Central memory CD8-positive, alpha-beta T cell (primary cell): ENCODE data around the gene MYH6.

Experiments used
- ATAC-seq: fragments of 150-1000 bp; cut with Tn5 transposase; replicated peaks from 2 replicates; pipeline ENCODE4 v1.10.0; 2022; ENCODE audit warnings: mild to moderate bottlenecking, moderate FRiP score, moderate number of reproducible peaks; ENCODE audit not compliant: poor library complexity, severe bottlenecking; ENCODE audit errors: extremely low read depth
- DNase-seq, 2 donors: peaks; one replicate each; pipeline ENCODE4 v3.0.0; 2021; ENCODE audit warnings: low spot score in 2 of 2
- H3K27ac Mint-ChIP-seq: one replicate; pipeline ENCODE4 v1.8.0; 2022; ENCODE audit warnings: low read depth, mild to moderate bottlenecking, moderate library complexity, mixed read lengths
- H3K27me3 Mint-ChIP-seq: one replicate; pipeline ENCODE4 v1.8.0; 2022; ENCODE audit warnings: mixed read lengths
- H3K36me3 Mint-ChIP-seq: one replicate; pipeline ENCODE4 v1.8.0; 2022; ENCODE audit warnings: mild to moderate bottlenecking, moderate library complexity, mixed read lengths; ENCODE audit not compliant: insufficient read depth
- H3K4me1 Mint-ChIP-seq: one replicate; pipeline ENCODE4 v1.8.0; 2022; ENCODE audit warnings: mixed read lengths
- H3K4me3 Mint-ChIP-seq: one replicate; pipeline ENCODE4 v1.8.0; 2022; ENCODE audit warnings: mild to moderate bottlenecking, moderate library complexity, mixed read lengths
- H3K9me3 Mint-ChIP-seq: one replicate; pipeline ENCODE4 v1.8.0; 2022; ENCODE audit warnings: mixed read lengths

MYH6 gene

DNA sequence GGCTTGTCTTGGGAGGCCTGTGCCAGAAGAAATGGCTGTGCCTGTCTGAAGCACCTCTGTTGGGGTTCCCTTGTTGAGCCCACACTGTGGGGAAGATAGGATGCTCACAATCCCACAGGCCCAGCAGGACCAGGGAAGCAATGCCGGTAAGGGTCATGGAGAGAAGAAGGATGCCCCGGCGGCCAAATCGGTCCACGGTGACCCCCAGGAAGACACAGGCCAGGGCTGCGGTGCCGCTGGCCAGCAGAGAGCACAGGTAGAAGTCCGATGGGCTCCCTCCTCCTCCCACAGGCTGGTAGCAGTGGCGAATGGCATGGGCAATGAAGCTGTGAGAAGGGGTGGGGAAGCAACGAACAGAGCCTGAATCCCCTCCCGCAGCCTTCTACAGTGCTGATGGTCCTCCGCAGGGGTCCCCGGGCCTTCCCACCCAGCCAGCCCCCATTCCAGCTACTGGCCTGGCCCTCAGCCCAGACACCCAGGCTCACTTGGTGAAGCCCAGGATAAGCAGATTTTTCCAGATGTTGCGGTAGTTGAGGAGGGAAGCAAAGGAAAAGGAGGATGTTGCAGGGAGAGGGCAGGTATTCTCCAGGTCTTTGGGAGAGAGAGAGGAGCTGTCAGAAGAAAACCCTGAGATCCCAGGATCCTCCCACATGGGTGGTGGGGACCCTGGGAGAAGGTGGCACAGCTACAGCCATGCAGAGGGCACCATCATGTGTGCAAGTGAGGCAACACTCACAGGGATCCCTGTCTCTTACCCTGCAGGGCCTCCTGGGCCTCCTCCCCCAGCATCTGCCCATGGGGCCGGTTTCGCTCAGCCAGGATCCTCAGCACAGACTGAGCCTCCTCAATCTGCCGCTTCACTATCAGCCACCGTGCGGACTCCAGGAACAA, 60.4 kb downstream of the MYH6 start:
- H3K9me3 Mint-ChIP-seq = no peaks in the 10 kb centered on the region
- DNase-seq (no peak), ATAC-seq (no peak)
- peaks cover 2% of the 10 kb centered on the region for H3K36me3 Mint-ChIP-seq
- H3K27ac Mint-ChIP-seq = no peak overlapping the region
- no peaks in the 10 kb centered on the region for H3K4me1 Mint-ChIP-seq
- peaks cover 60% of the 10 kb centered on the region for H3K27me3 Mint-ChIP-seq
- H3K4me3 Mint-ChIP-seq = no peak overlapping the region

DNA sequence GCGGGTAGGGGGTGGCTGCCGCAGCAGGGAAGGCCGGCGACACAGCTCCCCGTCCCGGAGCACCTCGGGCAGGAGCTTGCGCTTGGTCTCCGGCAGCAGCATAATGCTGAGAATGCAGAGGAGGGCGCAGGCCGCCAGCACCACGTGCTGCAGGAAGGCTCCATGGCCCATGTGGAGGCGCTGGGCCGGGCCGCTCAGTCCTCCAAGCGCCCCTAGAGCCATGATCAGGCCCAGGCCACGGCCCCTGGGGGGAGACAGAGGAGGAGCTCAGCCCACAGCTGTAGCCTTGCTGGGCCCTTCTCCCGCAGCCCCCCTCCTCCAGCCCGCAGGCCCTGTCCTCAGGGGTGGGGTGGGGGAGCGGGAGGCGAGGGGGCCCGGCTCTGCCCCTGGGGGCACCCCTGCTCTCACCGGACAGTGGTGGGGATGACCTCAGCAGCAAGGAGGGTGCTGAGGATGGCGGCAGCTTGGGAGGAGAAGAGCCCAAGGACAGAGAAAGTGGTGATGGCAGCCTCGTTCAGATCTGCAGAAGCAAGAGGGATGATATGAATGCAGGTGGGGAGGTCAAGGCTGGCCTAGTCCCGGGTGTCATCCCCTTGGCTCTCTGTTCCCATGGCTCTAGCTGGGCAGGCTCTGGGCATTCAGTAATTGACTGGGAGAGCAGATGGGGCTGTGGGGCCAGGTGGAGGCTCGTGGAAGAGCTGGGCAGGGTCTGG, 61.2 kb downstream of the MYH6 start:
- Mint-ChIP-seq H3K36me3 (peaks cover 2% of the 10 kb centered on the region), H3K4me3 (no peak overlapping the region), H3K27ac (no peak overlapping the region), H3K4me1 (no peaks in the 10 kb centered on the region), H3K9me3 (no peaks in the 10 kb centered on the region), H3K27me3 (peaks cover 67% of the 10 kb centered on the region)
- DNase-seq (no peak), ATAC-seq (no peak)

DNA sequence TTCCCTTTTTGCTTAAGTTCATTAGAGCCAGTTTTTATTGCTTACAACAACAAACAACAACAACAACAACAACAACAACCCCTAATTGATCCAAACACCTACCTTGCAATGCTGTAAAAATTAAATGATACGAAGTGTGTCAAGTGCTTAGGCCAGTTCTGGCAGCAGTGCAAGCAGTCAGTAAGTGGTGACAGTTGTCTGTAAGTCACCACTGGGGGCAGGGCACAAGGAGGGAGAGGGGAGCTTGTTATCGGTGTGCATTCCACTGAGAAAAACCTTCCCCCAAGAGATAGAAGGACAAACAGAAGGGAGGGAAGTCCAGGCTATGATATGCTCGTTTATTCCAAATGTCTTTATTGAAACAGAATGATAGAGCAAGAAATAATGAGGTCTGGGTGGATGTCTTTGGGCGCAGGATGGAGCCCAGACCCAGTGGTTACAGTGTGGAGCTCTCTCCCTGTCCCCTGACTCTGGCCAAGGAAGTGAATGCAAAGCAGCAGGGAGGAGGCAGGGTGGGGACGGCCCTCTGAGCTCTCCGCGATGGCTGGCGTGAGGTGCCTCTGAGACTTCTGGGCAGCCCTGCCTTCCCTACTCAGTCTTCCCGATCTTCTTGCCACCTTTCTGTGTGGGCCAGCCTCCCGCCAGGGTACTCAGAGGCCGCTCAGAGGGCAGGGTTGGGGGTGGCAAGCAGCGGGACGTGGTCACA, 61.9 kb downstream of the MYH6 start:
- H3K4me1 Mint-ChIP-seq = no peaks in the 10 kb centered on the region
- ATAC-seq (no peak), DNase-seq (no peak)
- H3K27me3 Mint-ChIP-seq = peaks cover 63% of the 10 kb centered on the region
- no peaks in the 10 kb centered on the region for H3K9me3 Mint-ChIP-seq
- no peak overlapping the region for H3K27ac Mint-ChIP-seq
- H3K36me3 Mint-ChIP-seq = peaks cover 2% of the 10 kb centered on the region
- no peak overlapping the region for H3K4me3 Mint-ChIP-seq

DNA sequence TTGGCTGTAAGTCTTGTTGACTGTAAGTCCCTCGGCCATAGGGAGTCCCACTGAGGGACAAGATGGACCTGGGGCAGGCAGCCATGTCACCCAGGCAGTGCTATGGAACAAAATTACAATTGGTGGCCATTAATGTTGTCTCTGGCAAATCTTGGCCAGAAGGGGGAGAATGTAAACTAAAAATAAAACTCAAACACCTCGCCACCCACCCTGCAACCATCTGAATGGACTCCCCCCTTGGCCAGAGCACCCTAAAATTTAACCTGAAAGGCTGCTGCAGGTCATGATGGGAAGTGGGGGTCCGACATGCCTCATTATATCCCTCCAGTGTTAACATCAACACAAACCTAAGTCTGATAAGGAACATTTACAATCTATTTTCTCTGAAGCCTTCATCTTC, 63.6 kb downstream of the MYH6 start:
- H3K4me3 Mint-ChIP-seq = no peak overlapping the region
- H3K4me1 Mint-ChIP-seq = no peaks in the 10 kb centered on the region
- no peaks in the 10 kb centered on the region for H3K9me3 Mint-ChIP-seq
- H3K36me3 Mint-ChIP-seq = peaks cover 2% of the 10 kb centered on the region
- H3K27ac Mint-ChIP-seq = no peak overlapping the region
- peaks cover 51% of the 10 kb centered on the region for H3K27me3 Mint-ChIP-seq
- ATAC-seq (no peak), DNase-seq (no peak)

DNA sequence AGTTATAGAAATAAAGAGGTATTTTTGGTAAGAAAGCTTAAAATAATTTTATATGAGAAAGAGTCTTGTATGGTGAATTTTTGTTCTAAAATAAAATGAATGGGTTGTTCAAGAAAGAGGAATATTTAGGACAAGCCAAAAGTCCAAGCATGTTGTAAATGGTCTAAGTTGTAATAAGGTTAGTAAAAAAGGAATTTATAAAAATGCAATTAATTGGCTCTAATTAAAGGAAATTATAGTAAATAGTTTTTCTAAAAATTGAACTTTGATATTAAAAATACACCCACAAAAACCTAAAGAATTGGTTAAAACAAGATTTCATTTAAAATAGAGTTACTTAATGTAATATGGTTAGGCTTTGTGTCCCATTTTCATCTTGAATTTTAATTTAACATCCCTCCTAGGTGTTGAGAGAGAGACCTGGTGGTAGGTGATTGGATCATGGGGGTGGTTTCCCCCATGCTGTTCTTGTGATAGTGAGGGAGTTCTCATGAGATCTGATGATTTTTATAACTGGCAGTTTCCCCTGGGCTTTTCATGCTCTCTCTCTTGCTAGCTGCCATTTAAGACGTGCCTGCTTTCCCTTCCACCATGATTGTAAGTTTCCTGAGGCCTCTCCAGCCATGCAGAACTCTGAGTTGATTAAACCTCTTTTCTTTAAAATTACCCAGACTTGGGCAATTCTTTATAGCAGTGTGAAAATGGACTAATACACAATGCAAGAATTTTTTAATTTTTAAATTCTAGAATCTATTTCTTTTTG, 68.4 kb downstream of the MYH6 start:
- H3K9me3 Mint-ChIP-seq = no peaks in the 10 kb centered on the region
- ATAC-seq = no peak
- H3K27me3 Mint-ChIP-seq = peaks cover 67% of the 10 kb centered on the region
- H3K36me3 Mint-ChIP-seq = no peaks in the 10 kb centered on the region
- no peak for DNase-seq
- H3K27ac Mint-ChIP-seq = no peak overlapping the region
- H3K4me1 Mint-ChIP-seq = no peaks in the 10 kb centered on the region
- H3K4me3 Mint-ChIP-seq = no peak overlapping the region

DNA sequence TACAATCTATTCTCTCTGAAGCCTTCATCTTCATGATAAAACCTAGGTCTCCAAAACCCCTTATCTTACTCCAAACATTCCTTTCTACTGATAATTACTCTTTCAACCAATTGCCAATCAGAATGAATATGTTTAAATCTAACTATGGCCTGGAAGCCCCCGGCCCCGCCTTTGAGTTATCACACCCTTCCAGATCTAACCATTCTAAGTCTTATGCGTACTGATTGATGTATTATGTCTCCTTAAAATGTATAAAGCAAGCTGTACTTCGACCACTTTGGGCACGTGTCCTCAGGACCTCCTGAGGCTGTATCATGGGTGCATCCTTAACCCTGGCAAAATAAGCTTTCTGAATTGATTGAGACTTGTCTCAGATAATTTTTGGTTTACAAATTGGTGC, 72.5 kb downstream of the MYH6 start:
- no peaks in the 10 kb centered on the region for H3K4me1 Mint-ChIP-seq

More for the DNA sequence above, 72.5 kb downstream of the MYH6 start:
- Mint-ChIP-seq H3K9me3 (no peaks in the 10 kb centered on the region), H3K4me3 (no peak overlapping the region), H3K36me3 (no peaks in the 10 kb centered on the region), H3K27me3 (peaks cover 58% of the 10 kb centered on the region), H3K27ac (no peak overlapping the region)
- DNase-seq (no peak), ATAC-seq (no peak)
